HG02610 (cell line): ENCODE results near the gene GP1BB.
"Not testable (repeated sequence)": the region's sequence is repeated elsewhere in the genome, so short reads cannot be mapped to it uniquely, and the experiment has no call there.

Experiments used
- ATAC-seq: cut with Tn5 transposase; IDR thresholded peaks from one replicate; pipeline ENCODE4 v1.9.1; 2021; ENCODE audit warnings: mild to moderate bottlenecking, moderate library complexity; ENCODE audit not compliant: unreplicated experiment

The GP1BB gene

DNA sequence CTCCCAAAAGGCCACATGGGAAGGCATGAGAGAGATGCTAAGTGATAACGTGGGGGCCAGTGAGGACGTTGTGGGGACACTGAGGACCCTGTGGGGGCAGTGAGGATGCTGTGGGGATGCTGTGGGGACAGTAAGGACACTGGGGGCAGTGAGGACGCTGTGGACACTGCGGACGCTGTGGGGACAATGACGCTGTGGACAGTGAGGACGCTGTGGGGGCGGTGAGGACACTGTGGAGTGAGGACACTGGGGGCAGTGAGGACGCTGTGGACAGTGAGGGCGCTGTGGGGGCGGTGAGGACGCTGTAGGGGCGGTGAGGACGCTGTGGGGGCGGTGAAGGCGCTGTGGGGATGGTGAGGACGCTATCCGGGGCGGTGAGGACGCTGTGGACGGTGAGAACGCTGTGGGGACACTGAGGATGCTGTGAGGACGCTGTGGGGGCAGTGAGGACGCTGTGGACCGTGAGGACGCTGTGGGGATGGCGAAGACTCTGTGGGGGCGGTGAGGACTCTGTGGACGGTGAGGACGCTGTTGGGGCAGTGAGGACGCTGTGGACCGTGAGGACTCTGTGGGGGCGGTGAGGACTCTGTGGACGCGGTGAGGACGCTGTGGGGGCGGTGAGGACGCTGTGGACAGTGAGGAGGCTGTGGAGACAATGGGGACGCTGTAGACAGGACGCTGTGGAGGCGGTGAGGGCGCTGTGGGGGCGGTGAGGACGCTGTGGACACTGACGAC is 1.8 kb downstream of the GP1BB start:
- ATAC-seq: no peak

DNA sequence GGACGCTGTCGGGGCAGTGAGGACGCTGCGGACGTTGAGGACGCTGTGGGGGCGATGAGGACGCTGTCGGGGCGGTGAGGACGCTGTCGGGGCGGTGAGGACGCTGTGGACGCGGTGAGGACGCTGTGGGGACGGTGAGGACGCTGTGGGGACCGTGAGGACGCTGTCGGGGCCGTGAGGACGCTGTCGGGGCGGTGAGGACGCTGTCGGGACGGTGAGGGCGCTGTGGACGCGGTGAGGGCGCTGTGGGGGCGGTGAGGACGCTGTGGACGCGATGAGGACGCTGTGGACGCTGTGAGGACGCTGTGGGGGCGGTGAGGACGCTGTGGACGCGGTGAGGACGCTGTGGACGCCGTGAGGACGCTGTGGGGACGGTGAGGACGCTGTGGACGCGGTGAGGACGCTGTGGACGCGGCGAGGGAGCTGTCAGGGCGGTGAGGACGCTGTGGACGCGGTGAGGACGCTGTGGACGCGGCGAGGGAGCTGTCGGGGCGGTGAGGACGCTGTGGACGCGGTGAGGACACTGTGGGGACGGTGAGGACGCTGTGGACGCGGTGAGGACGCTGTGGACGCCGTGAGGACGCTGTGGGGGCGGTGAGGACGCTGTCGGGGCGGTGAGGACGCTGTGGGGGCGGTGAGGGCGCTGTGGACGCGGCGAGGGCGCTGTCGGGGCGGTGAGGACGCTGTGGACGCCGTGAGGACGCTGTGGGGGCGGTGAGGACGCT is 2.9 kb downstream of the GP1BB start:
- not testable (repeated sequence) for ATAC-seq

DNA sequence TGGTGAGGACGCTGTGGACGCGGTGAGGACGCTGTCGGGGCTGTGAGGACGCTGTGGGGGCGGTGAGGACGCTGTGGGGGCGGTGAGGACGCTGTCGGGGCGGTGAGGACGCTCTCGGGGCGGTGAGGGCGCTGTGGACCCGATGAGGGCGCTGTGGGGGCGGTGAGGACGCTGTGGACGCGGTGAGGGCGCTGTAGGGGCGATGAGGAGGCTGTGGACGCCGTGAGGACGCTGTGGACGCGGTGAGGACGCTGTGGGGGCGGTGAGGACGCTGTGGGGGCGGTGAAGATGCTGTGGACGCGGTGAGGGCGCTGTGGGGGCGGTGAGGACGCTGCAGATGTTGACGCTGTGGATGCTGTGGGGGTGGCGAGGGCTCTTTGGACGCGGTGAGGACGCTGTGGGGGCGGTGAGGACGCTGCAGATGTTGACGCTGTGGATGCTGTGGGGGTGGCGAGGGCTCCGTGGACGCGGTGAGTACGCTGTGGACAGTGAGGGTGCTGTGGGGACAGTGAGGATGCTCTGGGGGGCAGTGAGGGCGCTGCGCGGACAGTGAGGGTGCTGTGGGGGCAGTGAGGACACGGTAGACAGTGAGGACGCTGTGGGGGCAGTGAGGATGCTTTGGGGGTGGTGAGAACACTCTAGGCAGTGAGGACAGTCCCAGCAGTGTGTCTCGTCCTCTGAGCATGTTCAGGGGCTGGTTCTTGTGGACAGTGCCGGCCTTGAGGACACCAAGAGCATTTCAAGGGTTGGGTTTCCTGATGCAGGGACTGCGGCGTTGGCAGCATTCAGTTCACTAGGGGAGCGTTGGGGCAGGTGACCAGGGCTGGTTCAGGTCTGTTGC is 4.2 kb downstream of the GP1BB start:
- ATAC-seq: no peak

DNA sequence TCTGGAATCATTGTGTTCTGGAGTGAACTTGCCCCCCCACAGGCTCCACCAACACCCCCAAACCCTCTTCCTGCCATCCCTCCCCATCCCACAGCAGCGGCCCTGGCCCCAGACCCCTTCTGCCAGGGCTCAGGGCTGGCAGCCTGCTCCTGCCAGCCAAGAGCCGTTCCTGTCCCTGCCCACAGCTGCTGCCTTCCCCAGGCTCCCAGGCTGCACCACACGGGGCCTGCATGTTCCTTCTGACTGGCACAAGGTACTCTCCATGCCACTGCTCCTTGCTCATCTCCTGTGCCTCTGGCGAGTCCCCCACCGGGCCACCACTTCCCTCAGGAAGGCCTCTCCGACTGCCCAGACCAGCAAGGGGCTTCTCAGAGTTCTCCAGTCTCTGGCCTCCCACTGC is 4.9 kb downstream of the GP1BB start:
- ATAC-seq: no peak

DNA sequence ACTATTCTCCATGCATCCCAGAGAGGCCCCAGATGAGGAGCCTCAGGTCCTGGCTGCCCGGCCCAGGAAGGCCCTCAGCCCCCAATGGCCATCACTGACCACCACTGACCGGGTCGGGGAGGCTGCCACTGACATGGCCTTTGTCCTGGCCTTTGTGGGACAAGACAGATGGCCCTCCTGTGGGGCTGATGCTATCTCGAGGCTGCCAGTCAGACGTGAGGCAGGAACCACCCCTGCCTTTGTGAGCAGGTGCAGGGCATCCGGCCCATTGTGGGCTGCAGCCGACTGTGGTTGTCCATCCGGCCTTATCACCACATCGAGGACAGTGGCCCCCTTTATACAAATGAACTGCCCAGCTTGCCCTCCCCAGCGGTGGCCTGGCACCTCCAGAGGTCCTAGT is 5.5 kb downstream of the GP1BB start:
- no peak for ATAC-seq

DNA sequence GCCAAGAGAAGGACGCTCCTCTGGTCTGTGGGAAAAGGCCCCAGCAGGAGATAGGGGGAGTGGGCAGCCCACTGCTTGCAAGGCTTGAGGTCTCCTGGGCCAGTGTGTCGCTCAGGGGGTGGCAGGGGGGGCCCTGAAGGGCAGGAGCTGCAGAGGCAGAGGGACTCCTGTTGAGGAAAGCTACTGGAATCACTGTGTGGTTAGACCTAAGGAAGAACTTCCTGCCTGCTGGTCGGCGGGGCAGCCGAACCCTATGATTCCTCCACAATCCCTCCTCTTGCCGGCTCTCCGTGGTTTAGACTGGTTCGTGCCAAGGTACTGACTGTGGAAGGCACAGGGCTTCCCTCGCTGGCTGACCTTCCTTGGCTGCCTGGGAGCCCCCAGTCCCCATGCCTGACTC is 6.2 kb downstream of the GP1BB start:
- no peak for ATAC-seq

DNA sequence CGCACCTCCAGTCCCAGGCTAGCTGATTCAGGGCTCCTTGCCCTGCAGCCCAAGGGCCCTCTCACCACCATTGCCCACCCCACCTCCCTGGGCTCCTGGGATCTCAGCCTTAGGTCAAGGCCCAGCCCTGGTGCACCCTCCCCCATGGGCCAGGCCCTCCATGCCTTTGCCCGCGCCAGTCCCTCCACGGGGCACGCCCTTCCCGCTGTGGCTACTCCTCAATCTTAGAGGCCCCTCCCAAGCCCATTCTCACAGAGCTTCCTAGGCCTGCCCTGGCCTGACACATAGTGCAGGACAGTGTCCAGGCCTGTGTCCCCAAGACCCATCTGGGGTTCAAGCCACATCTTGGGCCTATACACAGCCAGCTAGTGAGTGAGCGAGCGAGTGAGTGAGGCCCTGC is 6.9 kb downstream of the GP1BB start:
- ATAC-seq: no peak

DNA sequence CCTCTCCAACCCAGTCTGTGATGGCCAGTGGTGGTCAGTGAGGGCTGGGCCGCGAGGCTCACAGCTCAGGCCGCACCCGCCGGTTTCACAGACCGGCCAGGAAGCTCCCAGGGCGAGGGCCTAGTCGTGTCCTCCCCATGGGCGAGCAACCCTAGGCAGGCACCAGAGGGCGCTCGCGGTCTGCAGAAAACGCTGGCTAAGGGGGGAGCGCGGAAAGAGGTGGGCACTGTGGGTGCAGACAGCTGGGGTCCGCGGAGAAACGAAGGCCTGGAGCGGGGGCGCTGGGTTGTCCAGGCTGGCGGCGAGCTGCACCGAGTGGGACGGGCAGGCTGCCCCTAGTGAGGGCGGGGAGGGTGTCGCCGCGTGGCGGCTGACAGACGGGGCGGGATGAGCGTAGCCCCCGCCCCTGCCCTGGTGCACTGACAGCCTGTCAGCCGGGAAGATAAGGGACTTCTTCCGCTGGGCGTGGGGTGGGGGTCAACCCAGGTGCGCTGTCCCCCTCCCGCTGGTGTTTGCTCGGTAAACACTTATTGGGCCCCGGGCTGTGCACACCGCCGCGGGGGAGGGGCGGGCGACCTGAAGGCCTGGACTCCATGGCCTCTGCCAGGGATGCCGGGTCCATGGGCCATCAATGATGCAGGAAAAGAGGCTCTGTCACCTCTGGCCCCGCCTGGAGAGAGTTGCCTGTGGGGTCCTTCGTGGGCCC is 7.5 kb downstream of the GP1BB start:
- no peak for ATAC-seq

DNA sequence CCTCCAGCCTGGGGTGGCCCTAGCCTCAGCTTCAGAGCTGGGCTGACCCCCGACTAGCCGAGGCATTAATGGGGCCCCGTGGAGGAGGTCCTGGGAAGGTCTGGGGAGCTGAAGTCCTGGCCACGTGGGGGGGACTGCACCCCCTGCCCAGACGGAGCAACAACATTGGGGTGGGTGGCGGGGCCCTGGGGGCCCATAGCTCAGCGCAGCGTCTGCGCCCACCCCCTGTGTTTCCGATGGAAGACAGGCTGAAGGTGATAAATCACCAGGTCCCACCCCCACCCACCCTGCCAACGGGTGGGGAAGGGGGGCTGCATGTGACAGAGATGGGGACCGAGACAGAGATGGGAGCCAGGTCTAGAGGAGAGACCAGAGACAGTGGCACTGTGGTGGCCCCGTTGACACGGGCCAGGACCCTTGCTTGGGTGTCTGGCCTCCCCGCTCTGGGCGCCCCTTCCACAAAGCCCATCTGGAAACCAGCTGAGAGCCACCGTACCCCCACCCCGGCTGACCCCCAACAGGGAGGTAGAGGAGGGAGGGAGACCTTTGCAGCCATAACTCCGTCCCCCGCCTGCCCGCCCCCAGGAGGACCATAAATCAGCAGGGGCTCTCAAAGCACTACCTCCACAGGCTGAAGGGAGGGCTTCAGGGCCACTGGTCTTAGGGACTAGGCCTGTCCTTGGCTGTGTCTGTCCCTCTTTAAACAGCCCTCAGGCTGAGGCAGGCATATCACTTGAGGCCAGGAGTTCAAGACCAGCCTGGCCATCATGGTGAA is 8.2 kb downstream of the GP1BB start:
- ATAC-seq: no peak

DNA sequence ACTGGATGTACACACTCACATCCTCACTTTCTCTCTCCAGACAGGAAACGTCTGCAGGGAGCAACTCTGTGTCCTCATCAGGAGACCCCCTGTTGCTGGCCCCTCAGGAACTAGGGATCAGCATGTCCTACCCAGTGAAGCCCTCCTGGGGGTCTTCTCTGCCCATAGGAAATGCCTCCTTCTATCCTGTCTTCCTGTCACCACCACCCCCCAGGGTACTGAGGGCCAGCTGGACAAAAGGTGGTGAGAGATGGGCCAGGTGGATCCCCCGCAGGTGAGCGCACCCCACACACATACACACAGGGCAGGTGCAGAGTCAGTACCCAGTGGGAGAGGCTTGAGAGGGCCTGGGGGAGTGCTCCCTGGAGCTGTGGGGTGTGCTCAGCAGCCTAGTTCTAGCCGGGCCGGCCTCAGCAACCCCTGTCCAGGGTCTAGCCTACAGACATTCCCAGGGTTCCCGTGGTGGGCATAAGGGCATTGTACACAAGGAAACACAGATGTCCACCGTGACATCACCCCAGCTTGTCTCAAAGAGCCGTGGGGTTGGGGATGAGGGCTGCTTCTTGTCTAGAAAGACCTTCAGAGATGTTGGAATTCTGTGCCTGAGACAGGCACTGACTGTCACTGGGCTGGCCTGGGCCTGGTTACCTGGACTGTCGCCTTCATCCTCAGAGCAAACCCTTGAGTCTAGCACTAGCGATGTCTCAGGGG is 9.2 kb downstream of the GP1BB start:
- no peak for ATAC-seq

DNA sequence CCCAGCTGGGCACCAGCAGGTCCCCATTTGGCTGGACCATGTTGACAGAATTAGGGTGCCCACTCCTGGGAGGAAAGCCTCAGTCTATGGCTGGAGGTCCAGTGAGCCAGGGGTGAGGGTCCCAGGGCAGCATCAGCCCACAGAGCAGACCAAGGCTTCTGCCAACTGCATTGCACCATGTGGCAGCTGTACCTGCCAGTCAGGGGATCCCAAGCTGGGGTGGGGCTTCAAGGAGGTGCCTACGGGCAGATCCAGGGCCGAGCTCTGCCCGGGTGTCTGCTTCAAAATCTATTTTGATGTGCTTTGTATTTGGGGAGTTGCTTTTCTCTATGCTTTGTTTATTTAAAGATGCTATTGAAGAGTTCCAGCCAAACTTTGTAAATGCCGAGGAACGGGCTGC is 10.4 kb downstream of the GP1BB start:
- no peak for ATAC-seq

DNA sequence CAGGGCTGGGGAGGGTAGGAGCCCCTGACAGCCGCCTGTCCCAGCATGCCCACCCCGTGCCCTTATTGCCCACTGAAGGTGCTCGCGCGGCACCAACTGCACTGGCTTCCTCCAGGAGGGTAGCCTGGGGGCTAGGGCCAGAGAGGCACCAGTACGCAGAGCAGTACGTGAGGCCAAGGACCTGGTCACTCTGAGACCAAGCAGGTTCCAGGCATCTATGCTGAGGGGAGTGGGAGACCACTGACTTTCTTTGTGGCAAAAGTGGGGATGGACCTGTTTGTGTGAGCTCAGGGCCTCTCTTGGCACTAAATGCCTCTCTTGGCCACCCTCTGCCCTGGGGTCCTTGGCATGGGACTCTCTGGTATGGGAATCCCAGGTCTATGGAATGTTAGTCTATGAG is 10.8 kb downstream of the GP1BB start:
- no peak for ATAC-seq

DNA sequence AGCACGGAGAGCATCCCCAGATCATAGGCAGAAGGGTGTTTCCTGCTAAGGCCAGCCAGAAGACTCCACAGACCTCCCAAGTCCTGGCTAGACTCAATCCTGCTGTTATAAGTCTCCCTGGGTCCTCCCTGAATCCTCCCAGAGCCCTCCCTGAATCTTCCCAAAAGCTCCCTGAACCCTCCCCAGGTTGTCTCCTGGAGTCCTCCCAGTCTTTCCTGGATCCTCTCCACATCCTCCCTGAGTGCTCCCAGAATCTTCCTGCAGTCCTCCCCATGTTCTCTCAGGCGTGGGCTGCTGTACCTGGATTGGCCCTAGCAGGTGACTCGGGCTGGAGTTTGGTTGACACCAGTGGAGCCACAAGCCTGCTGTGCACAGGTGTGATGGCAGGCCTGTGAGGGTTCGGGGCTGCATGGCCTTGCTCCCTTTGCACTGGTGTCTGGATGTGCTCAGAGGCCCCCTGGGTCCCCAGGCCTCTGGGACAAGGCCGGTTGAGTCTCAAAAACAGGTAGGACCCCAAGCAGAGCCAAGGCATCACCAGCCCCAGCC is 11.6 kb downstream of the GP1BB start:
- no peak for ATAC-seq

DNA sequence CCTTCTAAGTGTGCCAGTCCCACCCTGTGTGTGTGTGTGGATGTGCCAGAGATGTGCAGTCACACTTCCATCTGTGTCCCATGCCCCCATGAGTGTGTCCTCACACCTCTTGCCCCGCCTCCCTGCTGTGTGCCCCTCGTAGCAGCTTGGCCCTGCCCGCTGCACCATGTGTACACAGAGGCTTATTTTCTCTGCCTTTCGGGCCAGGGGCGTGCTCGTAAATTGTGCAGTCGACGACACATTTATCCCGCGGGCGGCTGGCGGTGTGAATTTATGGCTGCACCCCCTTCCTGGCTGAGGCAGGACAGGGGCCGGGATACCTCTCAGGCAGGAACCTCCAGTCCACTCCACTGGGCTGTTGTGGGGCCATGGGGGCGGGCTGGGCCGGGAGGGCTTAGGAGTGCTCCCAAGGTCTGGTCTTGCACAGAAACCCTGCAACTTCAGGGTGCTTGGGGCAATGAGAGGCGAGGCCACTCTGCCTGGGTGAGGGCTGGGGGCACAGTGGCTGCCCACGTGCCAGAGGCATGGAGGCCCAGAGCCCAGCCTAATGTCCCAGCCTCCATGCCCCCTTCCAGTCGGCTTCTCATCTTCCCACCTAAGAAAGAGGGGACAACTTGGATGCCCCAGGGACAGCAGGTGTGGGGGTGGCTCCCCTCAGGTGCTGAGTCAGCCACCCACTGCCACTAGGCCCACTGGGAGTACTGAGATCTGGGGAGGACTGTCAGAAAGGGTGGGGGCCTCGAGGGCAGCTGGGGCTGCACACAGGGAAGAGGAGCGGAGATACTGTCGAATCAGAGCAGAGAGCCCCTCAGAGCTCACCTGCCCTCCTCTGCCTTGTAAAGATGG is 12.5 kb downstream of the GP1BB start:
- ATAC-seq: no peak

DNA sequence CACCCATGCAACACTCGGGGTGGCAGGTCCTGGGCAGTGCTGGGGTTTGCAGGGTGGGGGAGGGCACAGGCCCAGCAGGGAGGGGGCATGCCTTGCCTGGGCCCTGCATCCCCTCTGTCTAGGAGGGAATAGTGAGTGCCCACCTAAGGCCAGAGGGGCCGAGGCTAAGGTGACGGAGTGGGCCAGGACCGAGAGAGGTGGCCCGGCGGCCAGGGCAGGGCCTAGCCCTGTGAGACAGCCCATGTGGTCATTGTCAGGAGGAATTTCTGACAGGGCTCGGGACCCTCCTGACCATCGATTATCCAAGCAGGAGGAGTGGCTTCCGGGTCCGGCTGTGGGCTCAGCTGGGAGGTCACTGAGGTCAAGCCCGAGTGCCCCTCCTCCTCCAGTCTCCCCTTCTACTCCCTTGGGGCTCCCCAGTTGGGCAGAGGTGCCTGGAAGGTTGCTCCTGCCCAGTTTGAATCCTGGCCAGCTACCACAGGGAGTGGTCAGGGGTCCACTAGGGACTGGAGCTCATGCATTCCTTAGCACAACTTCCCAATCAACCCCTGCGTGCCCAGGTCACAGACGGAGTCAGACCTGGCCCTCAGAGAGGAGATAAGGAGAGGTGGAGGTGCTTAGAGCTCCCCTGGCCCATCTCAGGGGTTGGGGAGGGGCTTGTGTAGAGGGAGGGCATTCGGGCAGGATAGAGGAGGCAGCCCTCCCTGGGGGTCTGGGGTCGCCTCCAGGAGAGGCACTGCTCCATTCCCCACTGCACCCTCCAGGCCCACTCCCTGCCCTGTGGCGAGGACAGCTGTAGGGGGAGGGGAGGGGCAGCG is 14.7 kb downstream of the GP1BB start:
- ATAC-seq: no peak

DNA sequence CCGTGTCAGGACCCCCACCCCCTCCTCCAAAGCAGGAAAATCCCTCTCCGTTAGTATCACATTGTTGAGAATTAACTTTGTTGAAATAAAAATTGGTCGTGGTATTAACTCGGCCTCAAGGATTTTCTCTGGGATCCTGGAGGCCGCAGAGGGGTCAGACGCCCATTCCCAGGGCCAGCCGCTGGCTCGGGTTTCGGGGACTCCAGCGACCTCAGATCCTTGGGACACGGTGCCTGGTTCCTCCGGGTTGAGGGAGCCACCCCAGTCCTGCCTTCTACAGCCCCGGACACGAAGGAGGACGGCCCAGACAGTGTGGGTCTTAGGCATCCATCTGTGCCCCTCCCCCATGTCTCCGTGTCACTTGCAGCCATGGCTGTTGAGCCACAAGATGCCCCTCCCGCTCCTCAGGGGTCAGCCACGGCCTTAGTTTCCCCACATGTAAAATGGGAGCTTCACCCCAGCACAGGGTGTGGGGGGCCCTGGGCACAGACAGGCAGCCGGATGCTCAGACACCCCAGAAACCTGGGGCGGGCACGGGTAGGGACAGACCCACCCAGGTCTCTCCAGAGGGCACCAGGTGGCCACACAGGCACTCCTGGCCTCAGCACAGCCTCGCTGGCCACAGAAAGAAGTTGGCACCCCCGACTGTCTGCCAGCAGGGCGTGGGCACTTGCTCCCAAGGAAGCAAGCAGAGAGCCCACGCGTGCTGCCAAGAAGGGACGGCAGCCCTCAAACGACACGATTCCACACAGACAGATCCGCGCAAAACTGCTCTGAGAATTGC is 15.5 kb downstream of the GP1BB start:
- ATAC-seq: no peak

DNA sequence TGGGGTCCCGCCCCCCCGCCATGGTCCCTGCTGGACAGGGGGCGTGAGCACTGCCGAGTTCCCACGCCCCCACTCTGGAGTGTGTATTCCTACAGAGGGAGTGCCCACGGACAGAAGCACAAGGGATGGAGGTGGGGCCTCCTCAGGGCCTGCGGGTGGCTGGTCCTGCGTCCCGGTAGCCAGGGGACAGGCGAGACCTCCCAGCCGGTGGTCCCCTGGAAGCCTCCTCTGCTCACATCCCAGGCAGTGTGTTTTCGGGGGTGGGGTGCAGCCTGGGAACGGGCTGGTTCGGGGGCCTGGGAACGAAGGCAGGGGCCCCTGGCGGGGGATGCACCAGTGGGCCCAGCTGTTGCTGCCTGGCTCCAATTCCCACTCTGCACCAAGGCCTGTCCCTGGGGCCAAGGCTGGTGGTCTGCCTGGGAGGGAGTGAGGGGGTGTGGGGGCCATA is 16.1 kb downstream of the GP1BB start:
- no peak for ATAC-seq
